HG03060 (cell line): ENCODE results near the gene ROBO1.
"Not testable (repeated sequence)": the region's sequence is repeated elsewhere in the genome, so short reads cannot be mapped to it uniquely, and the experiment has no call there.

ENCODE experiments used
- ATAC-seq: cut with Tn5 transposase; IDR thresholded peaks from one replicate; pipeline ENCODE4 v1.9.1; 2021; ENCODE audit warnings: low read depth, moderate number of reproducible peaks; ENCODE audit not compliant: unreplicated experiment

The ROBO1 gene

DNA sequence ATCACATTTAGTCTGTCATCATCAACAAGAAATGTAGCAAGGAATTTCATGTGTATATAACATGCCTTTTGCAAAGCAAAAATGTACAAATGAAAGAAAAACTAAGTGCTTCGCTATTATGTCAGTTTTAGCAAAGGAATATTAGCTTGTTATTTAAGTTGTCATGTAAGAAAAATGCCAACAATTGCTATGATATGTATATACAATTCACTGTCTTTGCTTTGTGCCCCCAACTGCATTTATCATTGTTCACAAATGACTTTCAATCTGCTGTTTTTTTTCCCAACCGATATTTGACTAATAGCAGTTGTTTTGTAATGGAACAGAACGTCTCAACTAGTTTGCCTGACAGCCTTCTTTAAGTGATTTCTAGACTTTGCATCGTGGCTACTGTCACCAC lies 207.1 kb downstream of the ROBO1 start:
- ATAC-seq = no peak

DNA sequence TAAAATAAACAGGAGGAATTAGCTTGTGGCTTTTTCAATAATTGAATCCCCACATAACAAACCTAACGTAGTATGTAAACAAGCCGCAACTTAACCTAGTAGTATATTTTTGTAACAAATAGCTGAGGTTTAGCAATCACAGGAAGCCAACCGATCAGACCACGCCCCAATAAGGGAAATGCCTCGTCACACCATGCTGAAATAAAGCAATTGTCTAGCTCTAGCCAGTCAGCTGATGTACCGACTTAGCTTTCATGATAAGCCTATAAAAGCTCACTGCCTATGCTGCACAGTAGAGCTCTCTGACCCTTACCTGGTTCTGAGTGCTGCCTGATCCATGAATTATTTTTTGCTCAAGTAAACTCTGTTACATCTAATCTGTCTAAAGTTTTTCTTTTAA lies 208.9 kb downstream of the ROBO1 start:
- no peak for ATAC-seq

DNA sequence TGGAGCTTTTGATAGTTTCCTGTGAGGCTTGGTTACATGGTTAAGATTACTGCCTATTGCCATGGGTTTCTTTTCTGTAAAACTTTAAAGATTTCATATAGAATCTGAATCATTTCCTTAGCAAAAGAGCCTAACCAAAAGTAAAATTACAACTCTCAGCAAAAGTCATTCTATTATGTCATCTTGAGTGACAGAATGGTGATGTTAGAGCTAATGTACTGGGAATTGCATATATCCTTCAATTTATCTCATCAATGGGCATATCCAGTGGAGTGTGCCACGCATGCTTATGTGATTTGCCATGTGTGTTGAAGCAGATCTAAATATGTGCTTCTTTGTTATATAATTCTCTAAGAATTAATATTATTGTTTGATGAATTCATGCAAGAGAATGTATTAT lies 212.1 kb downstream of the ROBO1 start:
- no peak for ATAC-seq

DNA sequence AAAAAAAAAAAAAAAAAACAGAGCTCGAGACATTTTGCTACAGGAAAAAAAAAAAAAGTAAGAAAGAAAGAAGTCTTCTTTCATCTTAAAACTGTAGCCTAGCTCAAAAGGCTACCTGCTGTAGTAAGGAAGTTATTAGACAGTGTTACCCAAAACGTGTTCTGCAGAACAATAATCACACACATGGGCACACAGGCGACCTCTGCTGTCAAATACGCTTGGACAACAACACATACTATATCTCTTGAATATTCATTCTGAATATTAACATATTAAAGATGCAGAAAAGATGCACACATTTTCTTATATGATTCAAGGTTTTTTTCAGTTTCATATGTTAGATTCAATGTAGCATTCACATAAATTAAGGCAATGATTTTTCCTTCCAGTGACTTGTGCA lies 215.8 kb downstream of the ROBO1 start:
- ATAC-seq = no peak

DNA sequence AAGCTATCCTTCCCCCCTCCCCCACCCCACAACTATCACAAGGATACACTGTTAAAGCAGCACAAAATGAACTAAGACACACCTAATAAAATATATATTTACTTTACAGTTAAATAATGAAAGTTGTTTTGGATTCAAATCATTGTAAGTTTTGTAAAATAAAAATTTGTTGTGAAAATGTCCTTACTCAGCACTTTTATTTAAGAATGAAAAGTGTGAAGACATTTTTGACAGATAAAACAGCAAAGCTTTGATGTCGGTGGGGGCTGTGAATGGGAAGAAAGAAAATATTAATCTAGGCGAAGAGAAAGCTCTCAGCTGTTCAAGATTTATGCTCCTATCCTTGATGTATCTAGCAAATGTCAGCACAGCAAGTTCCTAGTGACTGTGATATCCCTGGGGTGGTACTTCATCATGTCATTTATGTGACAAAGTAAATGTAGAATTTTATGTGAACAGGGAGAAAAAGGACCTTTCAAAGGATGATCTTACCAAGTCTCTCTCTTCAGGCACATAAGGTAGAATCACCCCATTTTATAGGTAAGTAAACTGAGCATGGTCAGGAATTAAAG lies 216.4 kb downstream of the ROBO1 start:
- ATAC-seq = no peak

DNA sequence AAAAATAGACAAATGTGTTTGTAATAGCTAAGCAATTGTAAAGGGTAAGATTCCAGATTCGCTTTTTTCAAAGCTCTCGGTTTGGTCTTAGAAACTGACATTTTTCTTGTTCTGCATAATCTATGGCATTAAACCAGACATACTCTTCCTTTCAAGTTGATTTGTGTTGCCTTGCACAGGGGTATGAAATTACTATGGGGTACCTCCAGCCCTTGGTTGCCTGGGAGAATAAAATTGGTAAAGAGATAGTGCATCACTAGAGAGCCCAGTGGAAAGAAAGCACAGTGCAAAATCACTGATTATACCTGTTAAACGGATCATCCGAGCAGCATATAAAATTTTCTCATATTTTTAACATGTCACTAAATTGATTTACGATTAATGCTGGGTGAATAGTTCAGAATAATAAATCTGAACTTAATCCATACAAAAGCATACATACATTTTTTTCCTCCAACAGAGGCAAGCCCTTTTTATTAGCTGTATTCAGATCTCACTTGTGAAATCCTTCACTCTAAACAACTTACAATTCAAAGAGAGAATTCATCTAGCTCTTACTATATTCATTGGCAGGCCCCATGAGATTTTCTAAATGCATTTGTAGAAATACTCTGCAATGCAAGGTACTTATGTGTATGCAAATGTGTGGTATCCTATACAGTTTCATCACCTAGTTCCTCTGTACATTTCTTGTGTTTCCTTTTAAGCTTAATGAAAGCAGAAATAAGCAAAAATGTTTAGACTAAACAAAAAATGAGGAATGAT lies 224.4 kb downstream of the ROBO1 start:
- no peak for ATAC-seq

DNA sequence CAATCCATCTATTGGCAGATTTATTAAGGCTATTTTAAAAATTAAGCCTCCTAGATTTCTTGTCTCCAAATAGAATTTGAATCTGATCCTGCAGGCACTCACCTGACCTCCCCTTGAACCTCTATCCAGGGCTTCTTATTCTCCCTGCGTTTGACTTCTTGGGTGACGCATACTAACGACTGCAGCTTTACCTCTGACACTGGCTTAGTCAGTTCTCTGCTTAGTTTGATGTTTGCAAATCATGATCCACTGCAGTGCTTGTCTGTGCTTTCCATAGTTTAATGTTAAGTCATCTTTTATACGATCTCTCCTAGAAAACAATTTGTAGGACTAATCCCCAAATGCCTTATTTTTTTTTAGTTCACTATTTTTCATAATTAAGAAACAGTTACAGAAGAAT lies 233.1 kb downstream of the ROBO1 start:
- no peak for ATAC-seq

DNA sequence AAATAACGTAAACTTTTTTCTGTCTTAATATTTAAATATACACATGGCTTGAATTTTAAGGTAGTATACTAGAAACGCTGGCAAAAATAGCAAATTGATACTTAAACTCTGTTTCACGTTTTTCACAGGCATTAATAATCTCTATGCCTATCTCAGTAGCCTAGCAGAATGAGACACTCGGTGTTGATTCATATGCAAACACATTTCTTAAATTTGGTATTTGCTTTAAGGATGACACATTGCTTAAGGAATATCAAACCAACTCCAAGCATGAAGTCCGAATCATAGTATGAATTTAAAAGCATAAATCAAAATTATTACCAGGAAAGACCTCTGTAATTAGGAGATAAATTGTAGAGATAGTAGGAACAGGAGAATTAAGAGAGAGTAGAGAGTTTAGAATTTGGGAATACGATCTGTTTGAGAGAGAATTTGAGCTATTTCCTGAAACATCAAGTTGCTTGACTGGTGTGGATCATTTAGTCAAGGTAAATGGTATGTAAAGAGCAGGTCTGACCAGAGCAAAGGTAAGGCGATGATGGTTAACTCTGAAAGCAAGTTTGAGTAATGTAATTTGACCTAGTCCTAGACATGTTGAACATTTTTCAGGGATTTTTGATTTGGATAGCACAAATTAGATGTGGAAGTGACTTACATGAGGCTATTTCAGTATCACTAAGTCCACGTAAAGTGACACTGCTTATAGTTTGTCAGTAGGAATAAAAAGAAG lies 236.1 kb downstream of the ROBO1 start:
- ATAC-seq = no peak

DNA sequence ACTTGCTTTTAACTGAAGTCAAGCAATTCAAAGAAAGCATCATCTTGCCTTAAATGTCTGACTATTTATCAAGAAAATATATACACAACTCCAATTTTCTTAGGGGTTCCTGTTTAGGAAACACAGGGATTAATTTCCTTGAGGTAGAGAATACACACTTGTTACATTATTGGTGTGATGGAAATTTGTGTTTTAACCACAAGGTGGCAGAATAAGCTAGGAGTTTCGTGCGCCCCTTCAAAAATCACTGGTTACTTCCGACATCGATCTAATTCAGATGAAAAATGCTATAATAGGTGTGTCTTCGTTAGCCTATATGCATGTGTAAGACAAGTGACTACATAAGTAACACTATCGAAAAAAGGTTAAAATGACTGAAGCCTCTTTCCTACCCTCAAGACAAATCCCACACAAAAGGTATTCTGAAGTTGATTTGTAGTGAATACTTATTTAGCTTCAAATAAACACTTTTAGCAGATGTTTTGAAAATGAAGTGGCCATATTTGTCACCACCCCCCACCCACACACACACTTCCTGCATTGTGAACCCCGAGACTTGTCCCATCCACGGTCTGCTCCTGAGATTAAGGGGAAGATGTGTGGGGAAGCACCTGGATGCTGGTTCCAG lies 246.5 kb downstream of the ROBO1 start:
- peak; percentile 47 for ATAC-seq

DNA sequence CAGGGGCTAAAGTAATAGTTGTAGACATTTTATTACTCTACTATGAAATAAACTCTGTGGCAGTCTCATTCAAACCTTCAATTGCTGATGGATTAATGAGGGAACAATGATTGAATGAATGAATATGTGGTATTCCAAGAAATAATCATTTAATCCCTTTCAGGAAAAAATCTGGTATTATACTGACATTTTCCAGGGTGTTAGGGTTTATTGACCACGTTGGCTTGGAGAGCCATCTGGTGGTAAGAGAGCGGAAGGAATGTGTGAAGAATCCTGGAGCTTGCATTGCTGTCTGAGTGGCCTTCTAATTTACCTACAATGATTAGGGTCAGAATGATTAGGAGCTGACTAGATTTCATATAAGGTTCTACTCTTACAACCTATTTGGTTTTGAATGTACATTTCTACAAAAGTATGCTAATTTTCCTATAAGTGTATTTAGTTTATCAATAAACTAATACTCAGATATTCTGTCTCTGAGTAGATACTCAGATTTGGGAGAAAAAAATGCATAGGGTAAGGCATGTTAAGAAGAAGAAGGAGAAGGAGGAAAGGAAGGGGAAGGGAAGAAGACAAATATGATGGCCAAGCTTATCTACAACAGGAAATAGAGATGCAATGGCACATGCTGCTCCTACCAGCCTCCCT lies 249.9 kb downstream of the ROBO1 start:
- ATAC-seq = no peak

DNA sequence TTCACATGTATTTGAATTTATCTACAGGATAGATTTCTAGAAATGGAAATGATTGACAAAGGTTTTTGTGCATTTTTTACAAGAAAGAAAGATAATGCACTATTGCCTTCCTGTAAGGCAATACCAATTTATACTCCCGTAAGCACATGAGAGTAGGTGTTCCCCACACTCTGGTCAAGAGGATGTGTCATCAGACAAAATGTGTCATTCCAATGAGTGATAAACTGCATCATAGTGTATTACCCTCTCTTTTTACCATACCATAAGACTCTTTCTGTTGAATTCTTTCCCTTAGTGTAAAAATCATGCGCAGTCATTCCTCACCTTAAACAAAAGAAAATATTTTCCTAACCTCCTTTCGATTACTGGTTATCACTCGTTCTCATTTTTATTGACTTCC lies 251.0 kb downstream of the ROBO1 start:
- ATAC-seq = no peak

DNA sequence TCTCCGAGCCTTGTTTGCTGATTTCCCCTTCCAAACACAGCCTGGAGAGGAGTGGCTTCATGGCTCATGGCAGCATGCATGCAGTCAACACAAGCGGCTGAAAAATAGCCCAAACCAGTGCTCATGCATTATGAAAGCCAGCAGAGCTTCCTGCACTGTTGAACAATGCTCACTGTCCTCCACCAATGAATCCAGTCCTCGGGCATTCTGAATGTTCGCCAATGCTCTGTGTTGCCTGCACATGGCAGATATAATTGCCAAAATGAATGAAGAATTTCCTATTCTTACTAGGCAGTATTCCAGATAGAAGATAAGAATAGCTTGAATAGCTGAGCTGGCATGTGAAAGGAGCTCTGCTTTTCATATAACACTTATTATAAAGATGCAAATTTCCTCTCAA lies 252.7 kb downstream of the ROBO1 start:
- ATAC-seq = no peak

DNA sequence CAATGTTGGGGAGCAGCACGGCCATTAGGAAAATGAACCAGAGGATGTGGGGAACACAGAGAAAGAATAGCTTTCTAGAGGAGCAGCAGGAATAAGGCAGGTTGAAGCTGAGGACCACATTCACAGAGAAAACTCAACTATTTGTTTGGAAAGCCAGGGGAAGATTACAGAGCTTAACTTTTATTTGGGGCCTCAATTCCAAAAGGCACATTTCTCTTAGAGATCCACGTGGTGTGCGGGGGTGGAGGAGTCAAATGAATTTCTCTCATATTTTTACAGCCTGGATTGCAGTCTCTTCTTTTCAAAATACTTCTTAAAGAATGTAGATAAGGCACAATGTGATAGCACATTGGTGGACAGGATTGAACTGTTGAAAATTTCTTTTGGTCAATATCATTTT lies 253.7 kb downstream of the ROBO1 start:
- no peak for ATAC-seq

DNA sequence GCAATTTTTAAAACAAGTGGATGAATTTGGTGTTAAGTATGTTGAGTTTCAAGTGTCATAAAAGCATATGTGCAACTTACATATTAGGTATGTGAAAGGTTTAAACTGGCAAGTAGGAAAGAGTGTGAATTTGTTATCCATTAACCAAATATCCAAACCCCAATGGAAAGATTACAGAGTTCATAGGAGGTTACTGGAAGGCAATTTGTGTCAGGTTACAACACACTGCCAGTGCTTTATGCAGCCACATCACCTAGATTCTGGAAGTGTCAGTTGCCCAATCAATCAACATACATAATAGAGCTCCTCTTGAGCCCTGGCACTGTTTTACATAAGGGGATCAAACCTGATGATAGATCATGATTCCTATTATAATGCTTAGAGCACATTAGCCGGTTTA lies 261.0 kb downstream of the ROBO1 start:
- ATAC-seq = no peak

DNA sequence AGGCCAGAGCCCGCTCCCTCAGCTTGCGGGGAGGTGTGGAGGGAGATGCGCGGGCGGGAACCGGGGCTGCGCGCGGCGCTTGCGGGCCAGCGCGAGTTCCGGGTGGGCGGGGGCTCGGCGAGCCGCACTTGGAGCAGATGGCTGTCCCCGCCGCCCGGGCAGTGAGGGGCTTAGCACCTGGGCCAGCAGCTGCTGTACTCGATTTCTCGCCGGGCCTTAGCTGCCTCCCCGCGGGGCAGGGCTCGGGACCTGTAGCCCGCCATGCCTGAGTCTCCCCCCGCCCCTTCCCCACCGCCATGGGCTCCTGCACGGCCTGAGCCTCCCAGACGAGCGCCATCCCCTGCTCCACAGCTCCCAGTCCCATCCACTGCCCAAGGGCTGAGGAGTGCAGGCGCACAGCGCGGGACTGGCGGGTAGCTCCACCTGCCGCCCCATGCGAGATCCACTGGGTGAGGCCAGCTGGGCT lies 265.5 kb downstream of the ROBO1 start:
- not testable (repeated sequence) for ATAC-seq

DNA sequence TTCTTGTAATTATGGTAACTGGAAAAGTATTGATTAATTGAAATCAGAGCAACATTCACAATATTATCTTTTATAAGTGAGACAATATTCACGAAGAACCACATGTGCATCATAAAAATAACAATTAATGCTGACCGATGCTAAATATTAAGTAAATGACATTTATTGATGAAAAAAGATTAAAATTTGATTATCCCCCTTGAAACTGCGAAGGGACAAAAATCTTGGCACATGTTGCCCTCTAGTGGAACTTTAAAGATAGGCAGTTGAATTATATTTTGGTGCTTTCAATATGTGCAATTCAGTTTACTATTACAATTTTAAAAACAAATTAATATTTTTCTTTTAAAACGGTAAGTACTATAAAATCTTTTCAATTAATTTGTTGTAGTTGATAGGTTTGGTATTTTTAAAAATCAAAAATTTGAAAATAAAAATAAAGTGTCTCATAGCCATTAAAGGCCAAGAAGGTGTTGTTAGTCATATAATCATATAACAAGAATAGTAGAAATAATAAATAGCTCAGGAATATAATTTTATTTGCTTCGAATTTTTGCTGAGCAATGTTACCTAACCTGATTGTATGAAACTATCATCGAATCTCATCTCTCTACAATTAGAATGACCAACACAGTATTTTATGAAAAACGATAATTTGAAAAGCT lies 270.2 kb downstream of the ROBO1 start:
- ATAC-seq = peak; percentile 55

DNA sequence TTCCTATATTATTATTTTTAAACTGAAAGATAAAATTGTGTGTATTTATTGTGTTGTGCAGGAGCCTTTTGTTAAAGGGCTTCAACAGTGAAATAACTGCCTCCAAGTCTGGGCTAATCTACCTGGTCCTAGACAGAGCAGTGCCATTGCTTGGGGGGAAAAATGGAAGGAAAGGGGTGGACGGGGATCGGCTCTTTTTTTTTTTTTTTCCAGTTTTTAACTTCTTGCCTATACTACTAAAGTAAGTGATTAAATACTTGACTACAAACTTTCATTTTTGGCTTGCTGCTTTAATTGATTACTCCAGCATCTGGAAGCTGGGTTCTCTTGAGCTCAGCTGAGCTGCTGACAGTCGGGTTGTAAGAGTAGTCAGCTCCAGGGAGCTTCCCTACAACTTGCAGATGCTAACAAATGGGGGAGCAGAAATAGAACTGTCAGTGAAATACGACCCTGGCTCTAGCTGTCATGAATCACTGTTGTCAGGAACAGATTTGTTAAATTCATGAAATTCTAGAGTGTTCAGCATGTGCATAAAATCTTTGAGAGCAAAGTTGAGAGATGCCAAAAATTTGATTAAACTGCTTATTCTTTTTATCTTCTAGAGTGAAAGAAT lies 276.7 kb downstream of the ROBO1 start:
- no peak for ATAC-seq

DNA sequence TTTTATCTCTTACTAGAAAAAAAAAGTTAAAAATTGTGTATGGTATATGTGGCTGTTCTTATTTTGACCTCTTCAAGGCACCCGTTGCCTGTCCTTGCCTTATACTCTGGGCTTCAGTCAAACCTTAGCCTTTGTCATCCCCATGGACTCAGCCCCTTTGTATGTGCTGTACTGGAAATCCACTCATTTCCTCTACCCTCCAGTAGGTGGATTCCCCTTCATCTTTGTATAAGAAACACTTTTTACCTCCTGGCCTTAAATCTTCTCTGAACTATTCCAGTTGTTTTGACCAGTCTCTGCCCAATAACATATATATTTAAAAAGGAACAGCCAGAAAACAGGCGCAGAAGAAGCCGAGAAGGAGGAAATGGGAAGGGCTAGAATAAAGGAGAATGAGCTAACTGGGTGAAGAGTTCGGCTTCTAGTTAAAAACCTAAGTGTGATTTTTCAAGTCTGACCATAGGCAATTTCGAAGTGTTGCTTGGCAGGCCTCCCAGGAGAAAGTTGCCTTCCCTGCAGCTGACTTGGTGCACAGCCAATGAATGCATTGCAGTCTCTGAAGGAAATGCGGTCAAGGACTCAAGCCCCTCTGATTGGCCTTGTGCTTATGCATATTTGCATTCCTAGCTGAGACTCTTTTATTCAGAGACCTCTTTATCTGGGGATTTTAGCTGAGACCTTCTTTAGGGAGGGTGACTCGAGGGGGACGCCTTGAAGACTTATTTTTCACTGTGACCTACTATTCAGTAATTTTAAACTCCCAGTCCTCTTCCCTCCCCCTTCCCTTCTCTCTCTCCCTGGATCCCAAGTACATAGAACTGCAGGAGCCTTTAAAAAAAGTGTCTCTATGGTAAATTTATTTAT lies 277.4 kb downstream of the ROBO1 start:
- ATAC-seq = no peak

DNA sequence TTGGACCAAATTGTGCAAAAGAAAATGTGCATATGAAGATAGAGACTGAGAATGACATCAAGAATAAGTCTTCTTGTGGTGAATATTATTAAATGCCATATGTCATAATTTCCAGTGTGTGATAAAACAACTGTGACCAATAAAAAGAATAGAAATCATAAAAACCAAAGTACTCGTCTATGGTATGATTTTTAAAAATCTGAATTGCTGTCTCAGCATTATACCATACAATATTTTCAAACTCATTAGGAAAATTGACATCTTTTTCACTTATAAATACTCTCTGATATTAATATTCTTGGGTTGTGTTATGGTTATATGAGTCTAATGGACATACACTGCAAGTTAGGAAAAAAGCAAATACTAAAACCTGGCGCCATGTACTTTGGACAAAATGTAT lies 279.4 kb downstream of the ROBO1 start:
- no peak for ATAC-seq
